Fibroblast of the aortic adventitia (primary cell): ENCODE results near the gene C2CD4D. TPM values are rescaled to one million over a fixed set of nuclear protein-coding genes. Genes with fewer than 3 reads are reported as not detected.

Experiments used
- DNase-seq: peaks from one replicate; pipeline ENCODE4 v3.0.0-alpha.2; 2010; ENCODE audit warnings: low read depth
- H3K4me3 ChIP-seq: 2 replicates; pipeline ENCODE4 v1.5.1; 2011; ENCODE audit warnings: low read depth, mild to moderate bottlenecking, control low read depth, low read length, moderate library complexity
- CTCF ChIP-seq: IDR thresholded peaks from 2 replicates; pipeline ENCODE4 v1.5.1; 2011; ENCODE audit warnings: mild to moderate bottlenecking, low read length, control low read depth, inconsistent platforms; ENCODE audit not compliant: insufficient read depth
- total RNA-seq: library from RNA; depleted of rRNA; stranded (reverse); fragments of >200 nt; gene quantifications from 2 replicates; pipeline ENCODE4 v1.2.3, GENCODE V29; 2012; ENCODE audit warnings: low replicate concordance

C2CD4D gene
- total RNA-seq, 1 donor, result not detected

DNA sequence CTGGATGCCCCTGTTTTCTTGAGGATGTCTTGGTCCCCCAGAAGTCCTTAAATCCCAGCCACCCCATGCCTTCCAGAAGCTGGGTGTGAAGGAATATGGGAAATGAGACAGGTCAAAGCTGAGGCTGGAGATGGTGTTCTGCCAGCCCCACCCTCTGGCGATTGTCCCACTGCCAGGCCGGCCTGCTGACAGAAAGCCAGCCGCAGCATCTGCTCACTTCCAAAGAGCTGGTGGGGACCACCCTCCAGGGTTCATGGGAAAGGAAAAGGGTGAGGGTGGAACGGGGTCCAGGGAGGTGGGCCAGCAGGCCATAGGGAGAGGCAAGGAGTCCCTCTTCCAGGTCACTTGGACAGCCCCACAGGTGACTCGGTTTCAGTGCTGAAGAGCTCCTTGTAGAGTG is 32.5 kb downstream of the C2CD4D start:
- no peak for DNase-seq
- TF ChIP-seq CTCF, result no peak
- H3K4me3 ChIP-seq, result no peak overlapping the region

DNA sequence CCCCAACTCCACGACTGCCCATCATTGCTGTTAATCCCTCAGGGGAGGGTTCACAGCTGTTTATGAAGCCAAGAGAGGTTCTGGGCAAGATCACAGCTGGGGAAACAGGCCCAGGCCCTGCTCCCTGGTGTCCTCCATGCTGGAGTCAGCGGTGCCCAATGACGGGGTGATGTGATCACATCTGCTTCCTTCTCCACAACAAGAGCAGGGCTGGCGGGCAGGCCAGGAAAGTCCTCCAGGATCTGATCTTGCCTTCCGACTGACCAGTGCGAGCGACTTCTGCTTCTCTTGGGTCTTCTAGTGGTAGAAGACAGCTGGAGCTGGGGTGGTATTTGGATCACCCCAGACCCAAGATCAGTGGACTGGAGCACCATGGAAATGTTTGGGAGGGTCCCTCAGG is 33.5 kb downstream of the C2CD4D start:
- no peak for TF ChIP-seq CTCF
- DNase-seq, result no peak
- H3K4me3 ChIP-seq, result no peak overlapping the region

DNA sequence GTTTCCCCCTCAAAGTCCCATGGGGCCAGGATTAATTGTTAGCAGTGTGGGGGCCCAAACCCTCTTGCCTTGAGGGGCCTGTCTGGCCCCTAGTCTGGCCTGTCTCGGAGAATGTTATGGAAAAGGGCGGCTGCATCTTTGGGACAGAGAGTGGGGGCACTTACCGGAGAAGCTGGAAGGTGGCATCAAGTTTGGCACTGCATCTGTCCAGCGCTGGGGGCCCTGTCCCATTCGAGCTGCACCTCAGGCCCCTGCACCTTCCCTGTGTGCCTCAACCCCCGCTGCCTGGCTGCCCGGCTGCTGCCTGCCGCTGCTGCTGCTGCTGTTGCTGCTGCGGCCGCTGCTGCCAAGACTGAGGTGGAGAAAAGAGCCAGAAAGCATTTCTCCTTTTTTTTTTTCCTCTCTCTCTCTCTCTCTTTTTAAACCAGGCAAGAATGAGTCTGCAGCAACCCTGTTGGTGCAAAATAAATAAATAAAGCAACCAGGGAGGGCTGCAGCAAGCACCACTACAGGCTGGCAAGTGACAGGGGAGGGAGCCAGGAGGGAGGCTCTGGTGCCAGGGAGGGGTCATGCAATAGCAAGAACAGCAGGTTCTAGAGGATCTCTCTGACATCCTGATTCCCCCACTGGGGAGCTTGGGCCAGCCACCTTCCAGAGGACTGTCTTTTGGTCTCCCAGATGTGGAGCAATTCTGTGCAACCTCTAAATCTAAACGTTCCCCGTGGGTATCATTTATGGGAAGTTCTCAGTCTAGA is 34.4 kb downstream of the C2CD4D start, which contains the start of gene LINGO4:
Gene LINGO4 (minus strand): TSS at position 354 of the 755 bp plus-strand sequence. CDS start 2,715 bp downstream, outside the sequence.
- no peak for TF ChIP-seq CTCF
- no peak within 1 kb of the TSS for H3K4me3 ChIP-seq
- no peak for DNase-seq

DNA sequence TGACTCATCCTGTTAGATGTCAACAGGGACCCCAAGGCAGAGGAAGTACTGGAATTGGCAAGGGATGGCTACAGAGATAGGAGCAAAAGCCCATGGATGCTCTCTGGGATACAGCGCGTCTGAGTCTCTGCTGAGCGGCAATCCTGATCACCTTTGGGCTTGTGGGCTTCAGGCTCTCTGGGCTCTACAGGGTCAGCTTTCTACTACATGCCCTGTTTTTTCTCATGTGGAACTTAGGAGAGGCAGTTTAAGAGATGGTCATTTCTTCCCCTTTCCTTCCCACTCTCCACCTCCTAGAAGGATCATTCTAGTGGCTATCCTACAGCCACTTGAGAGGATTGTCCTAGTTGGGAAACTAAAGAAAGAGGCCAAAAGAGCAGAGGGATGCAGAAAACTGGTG is 35.7 kb downstream of the C2CD4D start:
- DNase-seq, result no peak
- H3K4me3 ChIP-seq, result no peak overlapping the region
- no peak for TF ChIP-seq CTCF

DNA sequence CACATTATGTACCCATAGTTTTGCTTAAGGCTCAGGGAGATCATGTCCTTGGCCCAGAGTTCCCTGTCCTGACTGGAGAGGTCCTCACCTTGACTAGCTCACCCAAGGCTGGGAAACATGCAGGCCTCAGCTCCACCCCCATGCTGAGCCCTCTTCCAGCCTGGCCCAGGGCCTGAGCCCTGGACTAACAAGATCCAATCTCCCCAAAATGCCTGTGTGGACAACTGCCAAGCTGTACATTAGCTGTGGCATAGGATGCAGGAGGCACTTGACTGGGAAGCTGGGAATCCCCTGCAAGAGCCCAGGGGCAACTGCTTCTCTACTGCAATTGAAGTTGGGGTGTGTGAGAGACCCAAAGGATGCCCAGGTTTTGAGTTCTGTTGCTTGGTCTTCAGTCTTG is 36.5 kb downstream of the C2CD4D start:
- no peak for DNase-seq
- H3K4me3 ChIP-seq, result no peak overlapping the region
- TF ChIP-seq CTCF, result no peak

- H3K4me3 ChIP-seq, result no peak overlapping the region
- DNase-seq, result no peak
- TF ChIP-seq CTCF, result no peak
Observed at GRCh38 chr1:151802372-151802771, 37.2 kb downstream of the C2CD4D start.

GRCh38 chr1:151801846-151802245 is 37.8 kb downstream of the C2CD4D start:
- DNase-seq, result no peak
- no peak overlapping the region for H3K4me3 ChIP-seq
- TF ChIP-seq CTCF, result no peak
